ENCODE measurements around the gene CKAP5.

CKAP5 gene

GRCh38 chr11:46722566-46723358 lies 123.3 kb downstream of the CKAP5 start:
- no peak overlapping the region for H3K27ac ChIP-seq
- TF ChIP-seq ZFX (IDR thresholded peaks at IDR 0.05): no peak
- no peak for TF ChIP-seq CTCF (conservative IDR thresholded peaks at IDR 0.05)

GRCh38 chr11:46721286-46721685 lies 124.8 kb downstream of the CKAP5 start:
- TF ChIP-seq CTCF (conservative IDR thresholded peaks at IDR 0.05) (no peak), ZFX (IDR thresholded peaks at IDR 0.05) (no peak)
- no peak overlapping the region for H3K27ac ChIP-seq

- no peak for TF ChIP-seq CTCF (conservative IDR thresholded peaks at IDR 0.05)
- TF ChIP-seq ZFX (IDR thresholded peaks at IDR 0.05): no peak
- H3K27ac ChIP-seq: peak overlapping the region; percentile 60; the same call in 1 of the 2 replicates
Measured at GRCh38 chr11:46719543-46720218, 126.4 kb downstream of the CKAP5 start.

GRCh38 chr11:46719048-46719542 lies 127.0 kb downstream of the CKAP5 start, which contains the start of gene F2:
Gene F2 (plus strand): TSS chr11:46719213. CDS start chr11:46719236, 23 bp downstream.
- no peak for TF ChIP-seq CTCF (conservative IDR thresholded peaks at IDR 0.05)
- no peak for TF ChIP-seq ZFX (IDR thresholded peaks at IDR 0.05)
- H3K27ac ChIP-seq: peak within 1 kb of the TSS; percentile 60

GRCh38 chr11:46718155-46719019 lies 127.7 kb downstream of the CKAP5 start:
- TF ChIP-seq ZFX (IDR thresholded peaks at IDR 0.05) (peak; percentile 30; the same call in 1 of the 2 replicates), CTCF (conservative IDR thresholded peaks at IDR 0.05) (no peak)
- H3K27ac ChIP-seq: peak overlapping the region; percentile 60

GRCh38 chr11:46717825-46718154 lies 128.3 kb downstream of the CKAP5 start:
- peak overlapping the region; percentile 60 for H3K27ac ChIP-seq

GRCh38 chr11:46712874-46713576 lies 133.1 kb downstream of the CKAP5 start:
- no peak overlapping the region for H3K27ac ChIP-seq
- TF ChIP-seq ZFX (IDR thresholded peaks at IDR 0.05): no peak
- no peak for TF ChIP-seq CTCF (conservative IDR thresholded peaks at IDR 0.05)
